ENCODE measurements around the gene HOXC9.
A peak's percentile ranks its signal among the peaks of the same experiment; 100 is the strongest.

HOXC9 gene

DNA sequence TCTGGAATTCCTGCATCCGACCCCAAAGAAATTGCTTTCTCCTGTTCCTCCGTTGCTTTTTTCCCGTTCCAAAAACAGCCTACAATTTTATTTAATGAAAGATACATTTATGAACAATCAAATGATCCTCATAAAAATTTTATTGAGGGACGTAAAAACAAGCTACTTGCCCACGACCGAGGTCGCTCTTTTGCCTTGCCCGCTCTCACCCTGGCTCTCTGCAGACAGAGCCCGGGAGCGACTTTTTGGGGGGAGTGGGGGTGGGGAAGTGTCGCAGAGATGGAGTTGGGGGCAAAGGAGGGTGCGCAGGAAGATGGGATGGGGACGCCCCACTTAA is 1.1 kb upstream of the HOXC9 start:
- TF ChIP-seq CTCF (IDR thresholded peaks at IDR 0.05; ENCODE audit: low read depth, low read length): no peak
- H3K4me3 ChIP-seq (replicated peaks in 1 of 2; ENCODE audit: low read depth in 2 of 2, low read length in 2 of 2): no peak overlapping the region
- DNase-seq (ENCODE audit: low read depth in 2 of 2): no peak

DNA sequence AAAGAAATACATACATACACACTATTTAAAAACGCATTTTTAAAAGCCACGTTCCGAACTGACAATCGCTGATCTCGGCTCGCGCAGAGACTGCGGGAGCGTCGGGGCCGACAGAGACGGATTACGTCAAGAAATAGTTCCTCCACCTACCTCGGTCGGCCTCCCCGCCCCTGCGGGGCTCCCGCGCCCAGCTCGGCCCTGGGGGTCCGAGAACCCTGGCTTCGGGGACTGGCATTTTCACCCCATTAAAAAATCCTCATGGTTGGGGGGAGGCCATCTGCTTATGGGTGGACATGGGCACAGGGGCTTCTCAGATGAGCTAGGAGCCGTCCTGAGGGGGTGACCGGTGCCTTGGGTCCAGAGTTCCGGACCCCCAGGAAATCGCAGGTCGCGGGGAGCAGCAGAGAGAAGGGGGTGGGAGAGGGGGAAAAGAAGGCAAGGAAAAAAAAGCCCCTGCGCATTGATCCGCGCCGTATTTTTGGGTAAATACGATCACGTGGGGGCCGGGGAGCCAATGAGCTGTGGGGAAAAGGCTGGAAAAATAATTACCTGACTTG is 324 bp upstream of the HOXC9 start:
- DNase-seq (ENCODE audit: low read depth in 2 of 2): peak in 1 of 2 donors; percentile 32
- H3K4me3 ChIP-seq (replicated peaks in 1 of 2; ENCODE audit: low read depth in 2 of 2, low read length in 2 of 2): no peak overlapping the region
- no peak for TF ChIP-seq CTCF (IDR thresholded peaks at IDR 0.05; ENCODE audit: low read depth, low read length)

- no peak for DNase-seq (ENCODE audit: low read depth in 2 of 2)
- no peak for TF ChIP-seq CTCF (IDR thresholded peaks at IDR 0.05; ENCODE audit: low read depth, low read length)
- no peak overlapping the region for H3K4me3 ChIP-seq (replicated peaks in 1 of 2; ENCODE audit: low read depth in 2 of 2, low read length in 2 of 2)
These were observed 1.6 kb downstream of the HOXC9 start for GRCh38 chr12:54001283-54002187.

GRCh38 chr12:54002278-54002914 is 2.4 kb downstream of the HOXC9 start:
- DNase-seq (ENCODE audit: low read depth in 2 of 2): no peak
- H3K4me3 ChIP-seq (replicated peaks in 1 of 2; ENCODE audit: low read depth in 2 of 2, low read length in 2 of 2): no peak overlapping the region
- no peak for TF ChIP-seq CTCF (IDR thresholded peaks at IDR 0.05; ENCODE audit: low read depth, low read length)

GRCh38 chr12:54002915-54003389 is 3.0 kb downstream of the HOXC9 start:
- DNase-seq (ENCODE audit: low read depth in 2 of 2): no peak
- no peak overlapping the region for H3K4me3 ChIP-seq (replicated peaks in 1 of 2; ENCODE audit: low read depth in 2 of 2, low read length in 2 of 2)
- no peak for TF ChIP-seq CTCF (IDR thresholded peaks at IDR 0.05; ENCODE audit: low read depth, low read length)

DNA sequence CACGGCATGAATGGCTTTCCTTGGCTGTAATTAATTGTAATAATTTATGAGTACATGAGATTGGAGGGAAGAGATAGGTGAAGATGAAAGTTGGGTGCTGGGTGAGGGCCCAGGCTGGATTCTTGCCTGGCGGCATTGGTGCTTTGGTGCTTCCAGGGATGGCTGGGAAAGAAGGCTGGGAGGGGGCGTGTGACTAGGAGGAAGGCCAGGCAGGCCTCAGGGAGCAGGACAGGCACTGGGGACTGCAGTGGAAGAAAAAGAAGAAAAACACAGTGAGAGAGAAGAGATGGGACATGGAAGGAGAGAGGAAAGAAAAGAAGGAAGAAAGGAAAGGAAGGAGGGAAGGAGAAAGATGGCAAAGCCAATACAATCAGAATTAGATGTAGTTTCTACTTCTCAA is 3.7 kb downstream of the HOXC9 start:
- DNase-seq (ENCODE audit: low read depth in 2 of 2): no peak
- H3K4me3 ChIP-seq (replicated peaks in 1 of 2; ENCODE audit: low read depth in 2 of 2, low read length in 2 of 2): no peak overlapping the region
- no peak for TF ChIP-seq CTCF (IDR thresholded peaks at IDR 0.05; ENCODE audit: low read depth, low read length)
